Mesendoderm (in vitro differentiated cells): ENCODE data around the gene CCM2L.

Source experiments
- DNase-seq: peaks from one replicate; pipeline ENCODE4 v3.0.0; 2013
- H2AK5ac ChIP-seq: 2 replicates; pipeline ENCODE4 v1.6.1; 2013; ENCODE audit warnings: low read length, inconsistent platforms
- H2BK120ac ChIP-seq: 2 replicates; pipeline ENCODE4 v1.6.1; 2013; ENCODE audit warnings: low read depth, mild to moderate bottlenecking, low read length, moderate library complexity, mixed read lengths
- H2BK15ac ChIP-seq: replicated peaks from 2 replicates; pipeline ENCODE4 v1.6.1; 2013; ENCODE audit warnings: low read depth, mild to moderate bottlenecking, moderate library complexity
- H2BK5ac ChIP-seq: 2 replicates; pipeline ENCODE4 v1.6.1; 2013; ENCODE audit warnings: low read length, inconsistent platforms
- H3K18ac ChIP-seq: 2 replicates; pipeline ENCODE4 v1.6.1; 2013; ENCODE audit warnings: mild to moderate bottlenecking, low read length, mixed read lengths
- H3K23ac ChIP-seq: one replicate; pipeline ENCODE4 v1.6.1; 2013; ENCODE audit warnings: low read length
- H3K27ac ChIP-seq: 2 replicates; pipeline ENCODE4 v1.5.1; 2013; ENCODE audit warnings: low read depth, mild to moderate bottlenecking, inconsistent platforms, low read length, moderate library complexity
- H3K27me3 ChIP-seq: 2 replicates; pipeline ENCODE4 v1.6.1; 2013; ENCODE audit warnings: low read length, control low read depth, mild to moderate bottlenecking, inconsistent platforms; ENCODE audit not compliant: insufficient read depth, poor library complexity
- H3K36me3 ChIP-seq: 2 replicates; pipeline ENCODE4 v1.6.1; 2013; ENCODE audit warnings: low read length, inconsistent platforms; ENCODE audit not compliant: control insufficient read depth, insufficient read depth
- H3K4ac ChIP-seq: one replicate; pipeline ENCODE4 v1.6.1; 2013; ENCODE audit warnings: low read depth, mild to moderate bottlenecking, low read length, moderate library complexity
- H3K4me1 ChIP-seq: 2 replicates; pipeline ENCODE4 v1.6.1; 2013; ENCODE audit warnings: low read depth, low read length, inconsistent platforms; ENCODE audit not compliant: control insufficient read depth
- H3K4me2 ChIP-seq: 2 replicates; pipeline ENCODE4 v1.6.1; 2013; ENCODE audit warnings: low read length
- H3K4me3 ChIP-seq: 2 replicates; pipeline ENCODE4 v1.5.1; 2013; ENCODE audit warnings: mild to moderate bottlenecking, low read length
- H3K56ac ChIP-seq: one replicate; pipeline ENCODE4 v1.6.1; 2013; ENCODE audit warnings: low read length
- H3K79me1 ChIP-seq: 2 replicates; pipeline ENCODE4 v1.6.1; 2013; ENCODE audit warnings: low read length, inconsistent platforms
- H3K79me2 ChIP-seq: 2 replicates; pipeline ENCODE4 v1.6.1; 2013; ENCODE audit warnings: mild to moderate bottlenecking, low read length; ENCODE audit not compliant: control insufficient read depth, insufficient read depth
- H3K9ac ChIP-seq: 2 replicates; pipeline ENCODE4 v1.6.1; 2013; ENCODE audit warnings: low read length, inconsistent platforms
- H4K5ac ChIP-seq: one replicate; pipeline ENCODE4 v1.6.1; 2013; ENCODE audit warnings: low read length
- H4K8ac ChIP-seq: one replicate; pipeline ENCODE4 v1.6.1; 2013; ENCODE audit warnings: low read depth, mild to moderate bottlenecking, control low read depth, low read length, moderate library complexity
- WGBS: extraction: QIAGEN DNeasy Blood & Tissue Kit; methylation state at CpG from one replicate; pipeline ENCODE4 v1.1.7; 2013; ENCODE audit warnings: low lambda C conversion rate, missing lambda C conversion rate; ENCODE audit not compliant: insufficient coverage; ENCODE audit errors: extremely low coverage; 5-methylcytosine and 5-hydroxymethylcytosine counted together

The CCM2L gene

GRCh38 chr20:31968291-31969126, 41.7 kb upstream of the CCM2L start:
- H3K4me3 ChIP-seq: peak overlapping the region; percentile 35
- no peak overlapping the region for H2AK5ac ChIP-seq
- no peak overlapping the region for H3K23ac ChIP-seq
- no peak overlapping the region for H2BK15ac ChIP-seq
- no peaks in the 10 kb centered on the region for H3K79me1 ChIP-seq
- no peaks in the 10 kb centered on the region for H3K4me1 ChIP-seq
- H3K56ac ChIP-seq: no peak overlapping the region
- H3K18ac ChIP-seq: no peak overlapping the region
- no peak overlapping the region for H3K27ac ChIP-seq
- H4K8ac ChIP-seq: no peak overlapping the region
- WGBS: no CpG with 5 or more reads among the region's 57 CpGs
- no peak overlapping the region for H3K4ac ChIP-seq
- DNase-seq: peak; percentile 90
- H2BK5ac ChIP-seq: no peak overlapping the region
- H3K4me2 ChIP-seq: peak overlapping the region; percentile 76
- no peak overlapping the region for H2BK120ac ChIP-seq
- no peak overlapping the region for H3K9ac ChIP-seq
- H3K36me3 ChIP-seq: no peaks in the 10 kb centered on the region
- H3K79me2 ChIP-seq: no peaks in the 10 kb centered on the region
- H4K5ac ChIP-seq: no peak overlapping the region
- peaks cover 3% of the 10 kb centered on the region for H3K27me3 ChIP-seq

- Histone ChIP-seq H3K4me2 (no peak overlapping the region), H3K4me1 (no peaks in the 10 kb centered on the region), H3K9ac (no peak overlapping the region), H3K79me1 (no peaks in the 10 kb centered on the region), H2AK5ac (no peak overlapping the region), H2BK120ac (no peak overlapping the region), H3K79me2 (no peaks in the 10 kb centered on the region), H4K5ac (no peak overlapping the region), H3K4me3 (no peak overlapping the region), H2BK5ac (no peak overlapping the region), H4K8ac (no peak overlapping the region), H3K27me3 (peaks cover 3% of the 10 kb centered on the region), H2BK15ac (no peak overlapping the region), H3K18ac (no peak overlapping the region), H3K36me3 (no peaks in the 10 kb centered on the region), H3K56ac (no peak overlapping the region), H3K23ac (no peak overlapping the region), H3K4ac (no peak overlapping the region), H3K27ac (no peak overlapping the region)
- WGBS: no CpG with 5 or more reads among the region's 5 CpGs
- DNase-seq: no peak
Measured at GRCh38 chr20:31969991-31970390, 40.2 kb upstream of the CCM2L start.

- Histone ChIP-seq H3K79me2 (no peaks in the 10 kb centered on the region), H3K4ac (no peak overlapping the region), H3K36me3 (no peaks in the 10 kb centered on the region), H3K27ac (no peak overlapping the region), H4K8ac (no peak overlapping the region), H3K56ac (no peak overlapping the region), H2BK5ac (no peak overlapping the region), H3K18ac (no peak overlapping the region), H3K23ac (no peak overlapping the region), H2BK120ac (no peak overlapping the region), H3K4me3 (no peak overlapping the region), H2AK5ac (no peak overlapping the region), H3K27me3 (peaks cover 3% of the 10 kb centered on the region), H4K5ac (no peak overlapping the region), H3K79me1 (no peaks in the 10 kb centered on the region), H3K9ac (no peak overlapping the region), H3K4me1 (peaks cover 2% of the 10 kb centered on the region), H3K4me2 (no peak overlapping the region), H2BK15ac (no peak overlapping the region)
- no CpG with 5 or more reads among the region's 4 CpGs for WGBS
- DNase-seq: peak; percentile 79
Measured at GRCh38 chr20:31972471-31973021, 37.7 kb upstream of the CCM2L start.

- Histone ChIP-seq H2BK5ac (no peak overlapping the region), H3K79me1 (no peaks in the 10 kb centered on the region), H3K18ac (no peak overlapping the region), H2AK5ac (no peak overlapping the region), H4K8ac (no peak overlapping the region), H3K27me3 (no peaks in the 10 kb centered on the region), H3K23ac (no peak overlapping the region), H3K36me3 (no peaks in the 10 kb centered on the region), H3K27ac (no peak overlapping the region), H3K9ac (no peak overlapping the region), H4K5ac (no peak overlapping the region), H3K56ac (no peak overlapping the region), H3K4ac (no peak overlapping the region), H3K4me3 (no peak overlapping the region), H3K4me2 (no peak overlapping the region), H3K4me1 (peaks cover 2% of the 10 kb centered on the region), H2BK15ac (no peak overlapping the region), H3K79me2 (no peaks in the 10 kb centered on the region), H2BK120ac (no peak overlapping the region)
- WGBS: no CpG with 5 or more reads among the region's 2 CpGs
- no peak for DNase-seq
Measured at GRCh38 chr20:31974296-31974695, 35.9 kb upstream of the CCM2L start.

GRCh38 chr20:31974951-31975487, 35.2 kb upstream of the CCM2L start:
- no peak overlapping the region for H3K4me3 ChIP-seq
- no peaks in the 10 kb centered on the region for H3K27me3 ChIP-seq
- no peak overlapping the region for H2BK120ac ChIP-seq
- no peak overlapping the region for H3K4me2 ChIP-seq
- H3K27ac ChIP-seq: no peak overlapping the region
- peaks cover 2% of the 10 kb centered on the region for H3K4me1 ChIP-seq
- no peak overlapping the region for H3K9ac ChIP-seq
- H4K5ac ChIP-seq: no peak overlapping the region
- no peak overlapping the region for H2AK5ac ChIP-seq
- DNase-seq: peak; percentile 38
- no peak overlapping the region for H3K18ac ChIP-seq
- no peak overlapping the region for H3K56ac ChIP-seq
- no peak overlapping the region for H2BK5ac ChIP-seq
- H3K36me3 ChIP-seq: no peaks in the 10 kb centered on the region
- no CpG with 5 or more reads among the region's 10 CpGs for WGBS
- H2BK15ac ChIP-seq: no peak overlapping the region
- no peaks in the 10 kb centered on the region for H3K79me1 ChIP-seq
- no peak overlapping the region for H3K4ac ChIP-seq
- H4K8ac ChIP-seq: no peak overlapping the region
- no peaks in the 10 kb centered on the region for H3K79me2 ChIP-seq
- no peak overlapping the region for H3K23ac ChIP-seq
